Body of pancreas (tissue), 4 donors: ENCODE measurements around the gene FIBCD1. TPM values are rescaled to one million over a fixed set of nuclear protein-coding genes. Genes with fewer than 3 reads are reported as not detected.

ENCODE experiments used
- ATAC-seq: fragments of 150-250 bp; one replicate; pipeline ENCODE4 v1.9.1; 2016
- DNase-seq, 4 donors: peaks; one replicate each; pipeline ENCODE4 v3.0.0-alpha.2; 2019
- H3K27ac ChIP-seq, 4 donors: fragments of 200-600 bp; sonication (generic); 1 replicate in 3 of 4; 2 replicates in 1 of 4; pipeline versions ENCODE4 v1.5.1 to v1.6.1; 2016 to 2019; ENCODE audit warnings: mild to moderate bottlenecking in 1 of 4, mixed read lengths in 1 of 4, moderate library complexity in 1 of 4
- H3K27me3 ChIP-seq, 2 donors: fragments of 200-600 bp; sonication (generic); one replicate each; pipeline ENCODE4 v1.6.0; 2016; ENCODE audit warnings: mild to moderate bottlenecking in 1 of 2
- H3K36me3 ChIP-seq, 2 donors: fragments of 200-600 bp; sonication (generic); replicated peaks in 1 of 2; 2 replicates each; pipeline ENCODE4 v1.5.1; 2016; ENCODE audit warnings: low read depth in 2 of 2; ENCODE audit not compliant: insufficient read depth in 1 of 2
- H3K4me1 ChIP-seq: fragments of 200-600 bp; sonication (generic); one replicate; pipeline ENCODE4 v1.6.0; 2016
- H3K4me3 ChIP-seq, 2 donors: fragments of 200-600 bp; sonication (generic); 1 replicate in 1 of 2; 2 replicates in 1 of 2; pipeline ENCODE4 v1.5.1; 2016 to 2019
- H3K9me3 ChIP-seq, 3 donors: fragments of 200-600 bp; sonication (generic); 1 replicate in 2 of 3; 2 replicates in 1 of 3; pipeline ENCODE4 v1.5.1; 2016
- POLR2A ChIP-seq, 3 donors: fragments of 450-650 bp; IDR thresholded peaks; one replicate each; pipeline ENCODE4 v1.6.1; 2016; ENCODE audit warnings: antibody characterized with exemption in 3 of 3, mild to moderate bottlenecking in 2 of 3
- WGBS, 2 donors: methylation state at CpG; one replicate each; pipeline ENCODE4 v1.1.5; 2017; 5-methylcytosine and 5-hydroxymethylcytosine counted together
- intact Hi-C: fragments of 100-400 bp; cut with DNase I; formaldehyde crosslinking; loops from one replicate; pipeline ENCODE4 v1.15.1; 2023
- total RNA-seq, 2 donors: library from RNA; depleted of rRNA; stranded (reverse); fragments of >200 nt; gene quantifications; one replicate each; pipeline ENCODE4 v1.1.0, GENCODE V29; 2016
- TF ChIP-seq, protein P1 (sequence below), 7 experiments: fragments of 450-650 bp in 4 of 7; fragments of 200-600 bp in 3 of 7; sonication (generic) in 3 of 7; IDR thresholded peaks; one replicate each; pipeline ENCODE4 v1.5.1; 2016 to 2019; ENCODE audit warnings: antibody characterized with exemption in 7 of 7

FIBCD1 gene
- total RNA-seq, 2 donors from 2014 or later, result 0.78 TPM; not detected in 1

DNA sequence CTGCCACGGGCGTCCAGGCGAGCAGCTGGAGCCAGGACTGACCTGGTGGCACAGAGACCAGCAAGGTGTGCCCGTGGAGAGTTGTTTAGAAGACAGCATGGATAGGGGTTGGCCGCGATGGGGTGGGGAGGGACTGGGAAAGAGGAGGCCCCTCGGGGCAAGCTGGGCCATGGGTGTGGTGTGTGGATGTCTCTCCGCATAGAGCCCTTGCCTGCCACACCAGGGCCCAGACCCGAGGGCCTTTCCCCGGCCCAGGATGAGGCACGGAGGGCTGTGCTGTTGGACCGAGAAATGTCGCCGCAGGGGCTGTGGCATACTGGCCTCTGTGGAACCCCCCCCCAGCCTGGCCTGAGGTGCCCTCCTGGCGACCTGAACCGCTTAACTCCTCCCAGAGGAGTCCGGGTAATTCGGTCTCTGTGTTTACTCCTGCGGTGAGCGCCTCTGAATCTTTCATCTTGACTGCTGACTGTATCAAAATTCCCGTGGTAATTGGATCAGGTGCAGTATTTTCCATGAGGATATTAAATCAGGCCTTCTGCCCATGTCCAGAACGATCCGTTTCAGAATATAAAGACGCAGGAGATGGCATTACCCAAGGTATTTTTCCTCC lies 47.4 kb upstream of the FIBCD1 start:
- no peaks in the 10 kb centered on the region for H3K36me3 ChIP-seq
- WGBS, 2 donors, result 35 to 45% methylated on average over 17 to 20 of the region's 24 CpGs
- no peaks in the 10 kb centered on the region for H3K27me3 ChIP-seq
- no peak for TF ChIP-seq POLR2A (IDR thresholded peaks at IDR 0.05)
- TF ChIP-seq, protein P1, sequence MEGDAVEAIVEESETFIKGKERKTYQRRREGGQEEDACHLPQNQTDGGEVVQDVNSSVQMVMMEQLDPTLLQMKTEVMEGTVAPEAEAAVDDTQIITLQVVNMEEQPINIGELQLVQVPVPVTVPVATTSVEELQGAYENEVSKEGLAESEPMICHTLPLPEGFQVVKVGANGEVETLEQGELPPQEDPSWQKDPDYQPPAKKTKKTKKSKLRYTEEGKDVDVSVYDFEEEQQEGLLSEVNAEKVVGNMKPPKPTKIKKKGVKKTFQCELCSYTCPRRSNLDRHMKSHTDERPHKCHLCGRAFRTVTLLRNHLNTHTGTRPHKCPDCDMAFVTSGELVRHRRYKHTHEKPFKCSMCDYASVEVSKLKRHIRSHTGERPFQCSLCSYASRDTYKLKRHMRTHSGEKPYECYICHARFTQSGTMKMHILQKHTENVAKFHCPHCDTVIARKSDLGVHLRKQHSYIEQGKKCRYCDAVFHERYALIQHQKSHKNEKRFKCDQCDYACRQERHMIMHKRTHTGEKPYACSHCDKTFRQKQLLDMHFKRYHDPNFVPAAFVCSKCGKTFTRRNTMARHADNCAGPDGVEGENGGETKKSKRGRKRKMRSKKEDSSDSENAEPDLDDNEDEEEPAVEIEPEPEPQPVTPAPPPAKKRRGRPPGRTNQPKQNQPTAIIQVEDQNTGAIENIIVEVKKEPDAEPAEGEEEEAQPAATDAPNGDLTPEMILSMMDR (IDR thresholded peaks at IDR 0.05), result no peak
- H3K4me3 ChIP-seq, result no peak overlapping the region
- no peaks in the 10 kb centered on the region for H3K9me3 ChIP-seq
- intact Hi-C loops, result no loop called here
- no peaks in the 10 kb centered on the region for H3K4me1 ChIP-seq
- no peak overlapping the region for H3K27ac ChIP-seq
- DNase-seq (no peak), ATAC-seq (no peak)

DNA sequence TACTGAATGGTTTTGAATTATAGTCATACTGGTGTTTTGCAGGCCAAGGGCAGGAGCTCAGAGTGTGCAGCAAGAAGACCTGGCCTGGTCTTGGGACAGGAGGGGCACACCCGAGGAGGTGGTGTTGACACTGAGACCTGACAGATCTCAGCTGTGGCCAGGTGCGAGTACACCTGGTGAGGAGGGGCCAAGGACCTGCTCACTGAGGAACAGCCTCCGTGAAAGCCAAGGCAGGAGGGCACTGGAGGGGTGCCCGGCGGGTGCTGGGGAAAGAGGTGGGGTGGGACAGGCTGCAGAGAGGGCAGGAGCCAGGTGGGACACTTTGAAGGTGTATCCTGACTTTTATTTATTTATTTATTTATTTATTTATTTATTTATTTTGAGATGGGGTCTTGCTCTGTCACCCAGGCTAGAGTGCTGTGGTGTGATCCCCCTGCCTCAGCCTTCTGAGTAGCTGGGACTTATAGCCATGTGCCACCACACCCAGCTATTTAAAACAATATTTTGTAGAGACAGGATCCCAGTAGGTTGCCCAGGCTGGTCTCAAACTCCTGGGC lies 46.6 kb upstream of the FIBCD1 start:
- no peak for DNase-seq
- no peak for TF ChIP-seq POLR2A (IDR thresholded peaks at IDR 0.05)
- TF ChIP-seq, protein P1 (IDR thresholded peaks at IDR 0.05), result no peak
- no peak overlapping the region for H3K27ac ChIP-seq
- intact Hi-C loops, result no loop called here
- H3K27me3 ChIP-seq, result no peaks in the 10 kb centered on the region
- H3K4me1 ChIP-seq, result no peaks in the 10 kb centered on the region
- H3K9me3 ChIP-seq, result no peaks in the 10 kb centered on the region
- H3K4me3 ChIP-seq, result no peak overlapping the region
- ATAC-seq, result no peak
- no peaks in the 10 kb centered on the region for H3K36me3 ChIP-seq
- WGBS, 2 donors, result 50 to 73% methylated on average over 4 to 5 of the region's 5 CpGs

DNA sequence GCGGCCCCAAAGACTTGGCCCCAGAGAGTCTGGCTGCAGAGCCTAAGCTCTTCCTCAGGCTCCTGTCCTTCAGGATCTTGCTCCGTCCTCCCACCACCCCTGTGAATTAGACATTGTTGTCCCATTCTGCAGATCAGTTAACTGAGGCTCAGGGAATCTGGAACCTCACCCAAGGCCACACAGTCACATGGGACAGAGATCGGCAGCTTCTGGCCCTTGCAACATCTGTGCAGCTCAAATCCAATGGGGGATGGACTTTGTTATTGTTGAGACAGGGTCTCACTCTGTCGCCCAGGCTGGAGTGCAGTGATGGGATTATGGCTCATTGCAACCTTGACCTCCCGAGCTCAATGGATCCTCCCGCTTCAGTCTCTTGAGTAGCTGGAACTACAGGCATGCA lies 46.0 kb upstream of the FIBCD1 start:
- Histone ChIP-seq H3K27ac (no peak overlapping the region), H3K9me3 (no peaks in the 10 kb centered on the region), H3K36me3 (no peaks in the 10 kb centered on the region), H3K4me1 (no peaks in the 10 kb centered on the region), H3K27me3 (no peaks in the 10 kb centered on the region), H3K4me3 (no peak overlapping the region)
- ATAC-seq (no peak), DNase-seq (no peak)
- no peak for TF ChIP-seq POLR2A (IDR thresholded peaks at IDR 0.05)
- TF ChIP-seq, protein P1 (IDR thresholded peaks at IDR 0.05), result no peak
- intact Hi-C loops, result no loop called here
- 74 to 91% methylated on average over 5 to 6 of the region's 6 CpGs for WGBS, 2 donors

DNA sequence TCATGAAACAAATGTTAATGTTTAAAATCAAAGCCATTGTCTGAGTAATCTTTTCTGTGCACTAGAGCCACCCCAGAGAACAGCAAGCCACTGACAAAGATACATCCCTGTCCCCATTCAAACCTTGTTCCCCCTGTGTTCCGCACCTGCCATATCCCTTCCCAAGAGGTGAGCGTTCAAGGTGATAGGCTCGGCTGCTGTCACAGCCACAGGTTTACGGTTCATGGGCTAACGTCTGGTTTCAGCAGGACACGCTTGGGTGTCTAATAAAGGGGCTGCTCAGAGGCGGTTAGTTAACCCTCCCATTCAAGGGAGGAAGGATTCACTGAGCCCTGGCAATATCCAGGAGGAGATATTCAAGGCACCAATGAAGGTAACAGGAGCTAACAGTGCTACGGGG lies 45.5 kb upstream of the FIBCD1 start:
- Histone ChIP-seq H3K4me3 (no peak overlapping the region), H3K4me1 (no peaks in the 10 kb centered on the region), H3K36me3 (no peaks in the 10 kb centered on the region), H3K9me3 (no peaks in the 10 kb centered on the region), H3K27ac (no peak overlapping the region), H3K27me3 (no peaks in the 10 kb centered on the region)
- ATAC-seq, result no peak
- DNase-seq, result no peak
- TF ChIP-seq, protein P1 (IDR thresholded peaks at IDR 0.05), result no peak
- no peak for TF ChIP-seq POLR2A (IDR thresholded peaks at IDR 0.05)
- WGBS, 2 donors, result 69 to 77% methylated on average over 6 to 8 of the region's 8 CpGs
- intact Hi-C loops, result no loop called here

DNA sequence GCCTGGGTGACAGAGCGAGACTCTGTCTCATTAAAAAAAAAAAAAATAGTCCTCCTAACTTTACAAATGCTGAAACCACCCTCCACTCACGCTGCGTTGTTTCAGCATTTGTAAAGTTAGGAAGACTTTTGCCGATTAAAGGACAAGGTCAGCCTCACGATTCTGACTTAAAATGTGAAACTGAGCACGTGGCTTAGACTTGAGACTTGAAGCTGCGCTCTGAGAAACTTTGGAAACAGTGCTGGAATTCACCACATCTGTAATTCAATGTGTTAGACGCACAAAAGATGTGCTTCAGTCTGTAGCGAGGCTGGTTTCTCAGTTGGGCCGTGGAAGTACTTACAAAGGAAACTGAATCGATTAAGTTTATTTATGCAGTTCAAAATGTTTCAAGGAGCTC lies 44.9 kb upstream of the FIBCD1 start:
- intact Hi-C loops, result no loop called here
- H3K27me3 ChIP-seq, result no peaks in the 10 kb centered on the region
- ATAC-seq (no peak), DNase-seq (no peak)
- H3K36me3 ChIP-seq, result no peaks in the 10 kb centered on the region
- no peaks in the 10 kb centered on the region for H3K4me1 ChIP-seq
- no peak overlapping the region for H3K27ac ChIP-seq
- WGBS, 2 donors, result 77 to 78% methylated on average over 11 of the region's 11 CpGs
- TF ChIP-seq POLR2A (IDR thresholded peaks at IDR 0.05), result no peak
- TF ChIP-seq, protein P1 (IDR thresholded peaks at IDR 0.05), result no peak
- H3K4me3 ChIP-seq, result no peak overlapping the region
- no peaks in the 10 kb centered on the region for H3K9me3 ChIP-seq
